Stimulated activated CD8-positive, alpha-beta memory T cell treated with anti-CD3 and anti-CD28 coated beads, Interleukin-7, amount 100 ng/mL, for 4 hours (primary cell): ENCODE results near the gene UBE2E1.
A peak's percentile ranks its signal among the peaks of the same experiment; 100 is the strongest.
"Not testable (repeated sequence)": the region's sequence is repeated elsewhere in the genome, so short reads cannot be mapped to it uniquely, and the experiment has no call there.

Experiments used
- DNase-seq, 2 donors: peaks; one replicate each; pipeline ENCODE4 v3.0.0-alpha.2; 2020; ENCODE audit warnings: low read depth in 2 of 2

UBE2E1 gene

DNA sequence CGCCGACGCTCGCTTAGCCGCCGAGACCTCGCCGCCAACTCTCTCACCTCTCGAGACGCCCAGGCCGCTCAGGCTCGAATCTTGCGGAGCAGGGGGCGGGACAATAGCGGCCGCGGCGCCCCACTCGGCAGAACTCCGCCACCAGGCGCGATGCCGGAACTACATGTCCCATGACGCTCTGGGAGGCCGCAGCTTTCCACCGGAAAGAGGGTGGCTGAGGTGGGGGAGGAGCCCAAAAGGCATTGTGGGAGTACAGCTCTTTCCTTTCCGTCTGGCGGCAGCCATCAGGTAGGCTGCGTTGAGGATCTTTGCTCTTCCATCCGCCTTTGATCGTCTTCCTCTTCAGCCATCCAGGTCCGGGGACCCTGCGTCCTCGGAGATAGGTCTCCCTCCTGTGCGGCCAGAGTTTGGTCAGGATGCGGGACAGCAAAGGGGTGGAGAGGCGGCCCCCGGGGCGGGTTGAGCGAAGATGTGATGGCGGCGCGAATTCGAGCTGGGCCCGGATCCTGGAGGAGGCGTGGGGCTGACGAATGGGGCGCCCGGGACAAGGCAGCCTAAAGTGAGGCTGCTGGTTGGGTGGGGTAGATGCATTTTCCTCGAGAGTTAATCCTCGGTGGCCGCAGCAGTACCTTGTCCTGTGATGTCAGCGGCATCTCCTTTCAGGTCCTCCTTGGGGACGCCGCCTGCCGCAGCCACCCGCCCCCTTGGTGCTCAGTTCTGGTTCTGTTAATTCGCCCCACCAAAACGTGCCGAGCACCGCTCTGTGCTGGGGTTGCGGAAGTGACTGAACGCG is 111.3 kb downstream of the UBE2E1 start, which contains the start of the genes NKIRAS1 and RPL15:
Gene NKIRAS1, minus strand, starts transcription at position 105 of the 793 bp plus-strand sequence. CDS start 6,086 bp downstream, outside the sequence.
Gene RPL15, plus strand, starts transcription at position 247 of the 793 bp plus-strand sequence. CDS start 728 bp downstream, outside the sequence.
- DNase-seq, result peak; percentile 96 to 97

DNA sequence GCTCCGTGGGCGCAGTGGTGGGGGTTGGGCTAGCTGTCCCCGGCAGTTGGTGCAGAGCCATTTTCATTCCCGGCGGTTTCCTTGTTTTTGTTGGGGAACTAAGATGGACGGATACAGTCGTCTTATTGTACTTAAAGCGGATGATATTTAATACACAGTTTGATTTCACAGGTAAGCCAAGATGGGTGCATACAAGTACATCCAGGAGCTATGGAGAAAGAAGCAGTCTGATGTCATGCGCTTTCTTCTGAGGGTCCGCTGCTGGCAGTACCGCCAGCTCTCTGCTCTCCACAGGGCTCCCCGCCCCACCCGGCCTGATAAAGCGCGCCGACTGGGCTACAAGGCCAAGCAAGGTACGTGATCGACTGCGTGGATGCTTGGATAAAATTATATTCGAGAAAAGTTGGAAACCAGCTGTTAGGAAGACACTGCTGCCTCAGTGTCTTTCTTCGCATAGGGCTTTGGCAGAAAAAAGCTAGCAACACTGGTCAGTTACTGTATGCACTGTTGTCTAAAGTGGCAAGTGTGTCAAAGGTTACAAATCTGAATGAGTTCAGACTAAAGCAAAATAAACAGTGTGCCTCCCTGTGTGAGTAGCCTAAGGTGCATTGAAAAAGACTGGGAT is 112.0 kb downstream of the UBE2E1 start:
- DNase-seq, result not testable (repeated sequence)

- not testable (repeated sequence) for DNase-seq
These were observed 112.6 kb downstream of the UBE2E1 start for GRCh38 chr3:23918331-23918730.

DNA sequence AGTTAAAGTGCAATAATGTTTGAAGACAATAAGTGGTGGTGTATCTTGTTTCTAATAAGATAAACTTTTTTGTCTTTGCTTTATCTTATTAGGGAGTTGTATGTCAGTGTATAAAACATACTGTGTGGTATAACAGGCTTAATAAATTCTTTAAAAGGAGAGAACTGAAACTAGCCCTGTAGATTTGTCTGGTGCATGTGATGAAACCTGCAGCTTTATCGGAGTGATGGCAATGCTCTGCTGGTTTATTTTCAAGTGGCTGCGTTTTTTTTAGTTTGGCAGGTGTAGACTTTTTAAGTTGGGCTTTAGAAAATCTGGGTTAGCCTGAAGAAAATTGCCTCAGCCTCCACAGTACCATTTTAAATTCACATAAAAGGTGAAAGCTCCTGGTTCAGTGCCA is 113.9 kb downstream of the UBE2E1 start:
- no peak for DNase-seq

DNA sequence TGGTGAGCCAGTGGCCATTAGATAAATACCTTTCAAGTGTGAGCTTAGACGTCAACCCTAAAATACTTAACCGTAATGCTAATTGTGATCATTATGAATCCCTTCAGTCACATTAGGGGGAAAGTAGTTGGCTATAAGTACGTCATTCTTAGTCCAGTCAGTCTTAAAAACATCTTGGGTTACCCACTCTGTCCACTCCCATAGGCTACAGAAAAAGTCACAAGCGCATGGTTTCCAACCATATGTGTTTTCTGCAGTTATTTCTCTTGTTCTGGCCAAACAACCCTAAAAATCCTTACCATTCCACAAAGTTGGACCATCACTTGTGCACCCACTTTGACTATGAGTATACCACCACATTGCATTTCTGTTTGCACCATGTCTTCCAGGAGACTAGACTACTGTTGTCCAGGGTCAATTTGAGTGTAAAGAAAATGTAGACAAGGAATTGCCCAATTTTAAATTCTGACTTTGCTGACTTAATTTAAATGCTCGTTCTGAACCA is 114.4 kb downstream of the UBE2E1 start:
- no peak for DNase-seq

DNA sequence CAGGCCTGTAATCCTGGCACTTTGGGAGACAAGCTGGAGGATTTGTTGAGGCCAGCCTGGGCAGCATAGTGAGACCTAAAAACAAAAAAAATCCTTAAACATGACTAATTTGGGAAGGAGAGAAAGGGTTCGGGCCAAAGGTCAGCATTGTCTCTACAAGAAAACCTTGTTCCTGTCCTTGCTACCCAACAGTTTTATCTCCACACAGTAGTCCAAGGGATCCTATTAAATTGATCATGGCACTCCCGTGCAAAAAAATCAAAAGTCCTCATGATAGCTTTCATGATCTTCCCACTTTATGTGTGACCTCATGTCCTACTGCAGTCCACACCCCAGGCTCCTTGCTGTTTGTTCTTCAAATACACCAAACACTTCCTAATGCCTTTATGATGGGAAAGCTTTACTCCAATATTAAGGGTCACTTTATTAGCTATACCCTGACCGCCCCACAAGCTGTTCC is 115.3 kb downstream of the UBE2E1 start:
- no peak for DNase-seq

DNA sequence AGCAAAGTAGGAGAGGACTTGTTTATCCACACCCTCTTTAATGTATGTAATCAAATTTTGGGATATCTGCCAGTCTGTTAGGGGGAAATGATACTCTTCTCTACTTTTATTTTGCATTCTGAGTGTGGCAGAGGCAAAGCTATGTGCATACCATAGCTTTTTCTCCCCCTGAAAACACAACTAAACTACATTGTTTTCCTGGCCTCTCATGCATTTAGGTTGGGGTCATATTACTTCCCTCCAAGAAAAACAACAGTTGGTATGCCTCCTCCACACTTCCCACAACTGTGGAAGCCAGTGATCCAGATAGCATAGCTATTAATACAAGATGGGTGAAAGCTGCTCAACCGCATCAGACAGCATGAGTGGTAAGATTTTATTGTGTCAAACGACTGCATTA is 118.0 kb downstream of the UBE2E1 start:
- DNase-seq, result no peak

DNA sequence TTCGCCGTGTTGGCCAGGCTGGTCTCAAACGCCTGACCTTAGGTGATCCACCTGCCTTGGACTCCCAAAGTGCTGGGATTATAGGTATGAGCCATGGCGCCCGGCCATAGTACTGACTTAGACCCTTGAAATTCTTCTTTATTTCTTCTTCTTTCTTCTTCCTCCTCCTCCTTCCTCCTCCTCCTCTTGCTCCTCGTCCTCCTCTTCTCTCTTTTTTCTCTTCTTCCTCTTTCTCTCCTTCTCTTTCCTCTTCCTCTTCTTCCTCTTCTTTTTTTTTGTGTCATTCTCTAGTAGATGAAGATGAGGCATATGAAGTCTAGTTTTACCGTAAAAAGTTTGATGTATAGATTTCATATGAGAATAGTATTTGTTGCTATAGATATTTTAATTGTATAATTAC is 120.5 kb downstream of the UBE2E1 start:
- no peak for DNase-seq

- DNase-seq, result no peak
These were observed 121.0 kb downstream of the UBE2E1 start for GRCh38 chr3:23926736-23927135.

DNA sequence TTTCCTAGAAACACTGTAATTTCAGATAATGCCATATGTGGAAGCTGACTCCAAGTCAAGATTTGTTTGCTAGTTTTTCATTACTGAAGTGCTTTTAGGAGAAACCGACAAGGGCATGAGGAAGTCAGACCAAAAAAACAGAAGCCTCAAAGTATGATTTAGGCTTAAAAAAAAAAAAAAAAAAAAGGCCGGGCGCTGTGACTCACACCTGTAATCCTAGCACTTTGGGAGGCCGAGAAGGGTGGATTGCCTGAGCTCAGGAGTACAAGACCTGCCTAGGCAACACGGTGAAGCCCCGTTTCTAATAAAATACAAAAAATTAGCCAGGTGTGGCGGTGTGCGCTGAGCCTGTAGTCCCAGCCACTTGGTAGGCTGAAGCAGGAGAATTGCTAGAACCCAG is 122.8 kb downstream of the UBE2E1 start:
- DNase-seq, result no peak

DNA sequence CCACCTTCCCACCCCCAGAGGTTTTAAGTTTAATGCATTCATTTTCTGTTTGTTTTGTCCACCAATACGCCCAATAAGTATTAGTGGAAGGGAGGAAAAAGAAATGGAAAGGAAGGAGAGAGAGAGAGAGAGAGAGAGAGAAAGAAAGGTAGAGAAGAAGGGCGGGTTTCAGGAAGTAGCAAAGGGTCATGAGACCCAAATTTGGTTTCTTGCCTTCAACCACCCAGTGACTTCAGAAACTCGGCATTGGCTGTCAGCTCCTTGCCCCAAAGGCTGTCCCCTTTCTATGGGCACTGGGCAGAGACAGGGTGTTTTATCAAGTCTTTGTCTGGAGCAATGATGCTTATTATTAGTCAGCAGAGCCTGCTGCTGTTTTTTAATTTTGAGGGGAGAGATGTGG is 125.8 kb downstream of the UBE2E1 start:
- DNase-seq, result no peak

DNA sequence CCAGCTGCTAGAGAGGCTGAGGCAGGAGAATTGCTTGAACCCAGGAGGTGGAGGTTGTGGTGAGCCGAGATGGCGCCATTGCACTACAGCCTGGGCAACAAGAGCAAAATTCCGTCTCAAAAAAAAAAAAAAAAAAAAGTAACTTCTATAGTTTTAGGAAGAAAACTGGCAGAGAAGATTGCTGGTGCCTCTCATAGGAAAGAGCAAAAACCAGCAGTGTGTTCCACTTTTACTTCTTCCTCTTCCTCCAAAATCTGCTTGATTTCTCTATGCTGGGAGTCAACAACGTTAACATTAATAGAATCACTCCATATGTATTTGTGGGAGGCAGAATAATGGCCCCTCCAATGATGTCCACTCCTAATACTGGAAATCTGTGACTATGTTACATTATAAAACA is 126.8 kb downstream of the UBE2E1 start:
- DNase-seq, result no peak

DNA sequence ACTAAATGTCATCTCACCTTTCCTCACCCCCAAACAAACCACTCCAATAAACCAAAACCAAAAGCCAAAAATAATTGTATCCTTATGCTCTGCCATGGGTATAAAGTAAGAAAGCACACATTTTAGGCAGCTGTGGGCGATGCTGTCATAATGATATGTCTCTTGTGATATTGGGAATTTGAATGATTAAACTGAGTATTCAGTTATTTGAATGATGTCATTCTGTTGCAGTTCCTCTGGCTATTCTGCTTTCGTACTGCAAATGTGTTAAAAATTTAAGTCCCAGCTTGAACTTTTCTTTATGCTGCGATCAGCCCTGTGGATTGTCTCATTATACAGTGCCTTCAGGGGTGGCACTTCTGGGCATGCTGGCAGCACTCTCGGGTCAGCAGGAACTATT is 128.5 kb downstream of the UBE2E1 start:
- no peak for DNase-seq

GRCh38 chr3:23937296-23937695 is 131.5 kb downstream of the UBE2E1 start:
- DNase-seq, result no peak

DNA sequence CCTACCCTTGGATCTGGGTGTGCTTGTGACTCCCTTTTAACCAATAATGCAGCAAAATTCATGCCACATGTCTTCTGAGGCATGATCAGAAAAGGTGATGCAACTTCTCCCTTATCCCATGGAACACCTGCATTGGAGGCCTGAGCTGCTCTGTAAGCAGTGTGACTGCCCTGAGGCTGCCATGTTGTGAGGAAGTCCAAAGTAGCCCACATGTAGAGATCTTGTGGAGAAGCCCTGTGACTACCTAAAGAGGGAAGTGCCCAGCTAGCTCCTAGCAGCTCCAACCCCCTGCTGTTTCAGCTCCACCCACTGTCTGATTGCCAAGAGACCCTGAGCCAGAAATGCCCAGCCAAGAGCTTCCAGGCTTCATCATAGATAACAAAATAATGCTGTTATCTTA is 132.9 kb downstream of the UBE2E1 start:
- no peak for DNase-seq

- DNase-seq, result no peak
These were observed 135.0 kb downstream of the UBE2E1 start for GRCh38 chr3:23940775-23941174.
